GM12874 (cell line): ENCODE measurements around the gene XRN2.

Experiments used
- CTCF ChIP-seq: IDR thresholded peaks from 2 replicates; pipeline ENCODE4 v1.5.1; 2011; ENCODE audit warnings: low read depth, mild to moderate bottlenecking, control low read depth, low read length, moderate library complexity; ENCODE audit not compliant: insufficient read depth

Gene XRN2

GRCh38 chr20:21396599-21397340, 93.6 kb downstream of the XRN2 start:
- no peak for TF ChIP-seq CTCF

- TF ChIP-seq CTCF: no peak
These were observed 94.4 kb downstream of the XRN2 start, which contains the start of gene NKX2-4 for GRCh38 chr20:21397341-21398108. NKX2-4 (minus strand) TSS chr20:21397526; CDS start chr20:21397399, 127 bp downstream.

- no peak for TF ChIP-seq CTCF
These were observed 95.2 kb downstream of the XRN2 start for GRCh38 chr20:21398109-21399004.

- TF ChIP-seq CTCF: no peak
These were observed 95.9 kb downstream of the XRN2 start for GRCh38 chr20:21399005-21399475.

- TF ChIP-seq CTCF: no peak
These were observed 108.6 kb downstream of the XRN2 start for GRCh38 chr20:21411725-21412124.

- no peak for TF ChIP-seq CTCF
These were observed 118.6 kb downstream of the XRN2 start for GRCh38 chr20:21421601-21422236.
